ENCODE measurements around the gene JMJD8.
A peak's percentile ranks its signal among the peaks of the same experiment; 100 is the strongest.

JMJD8 gene

GRCh38 chr16:647173-647902 lies 36.8 kb downstream of the JMJD8 start:
- Histone ChIP-seq H3K27ac (ENCODE audit: low read length) (no peak overlapping the region), H3K4me3 (ENCODE audit: low read depth in 1 of 2, low read length in 2 of 2) (no peak overlapping the region), H3K9me3 (ENCODE audit: control insufficient read depth in 1 of 2, low read length in 2 of 2) (no peaks in the 10 kb centered on the region), H3K36me3 (ENCODE audit: control insufficient read depth in 1 of 2, insufficient read depth in 2 of 2, low read length in 2 of 2) (peaks cover 0 to 6% of the 10 kb centered on the region in 2 donors), H3K4me1 (ENCODE audit: control insufficient read depth in 1 of 2, insufficient read depth in 2 of 2, low read length in 2 of 2) (peaks cover 0 to 41% of the 10 kb centered on the region in 2 donors), H3K27me3 (ENCODE audit: low read depth, low read length) (no peaks in the 10 kb centered on the region)

DNA sequence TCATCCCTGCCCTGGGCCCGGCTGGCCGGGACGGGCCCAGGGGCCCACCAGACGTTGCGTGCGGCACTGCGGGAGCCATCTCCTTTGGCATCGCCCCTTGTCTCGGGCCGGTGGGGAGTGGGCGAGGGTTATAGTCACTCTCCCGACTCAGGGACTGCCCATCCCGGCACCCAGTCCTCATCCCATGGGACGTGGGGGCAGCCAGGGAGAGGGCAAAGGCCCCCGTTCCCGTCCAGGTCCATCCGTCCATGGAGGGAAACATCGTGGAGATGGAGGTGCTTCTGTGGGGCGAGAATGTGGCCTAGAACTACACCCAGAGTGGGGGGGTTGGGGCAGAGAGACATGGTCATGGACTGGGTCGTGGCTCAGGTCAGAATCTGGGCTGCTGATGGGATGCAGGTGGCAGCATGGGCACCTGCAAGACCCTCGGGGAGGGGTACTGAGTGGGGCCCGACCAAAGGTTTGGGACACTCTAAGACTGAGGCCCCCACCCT lies 37.4 kb downstream of the JMJD8 start:
- Histone ChIP-seq H3K9me3 (ENCODE audit: control insufficient read depth in 1 of 2, low read length in 2 of 2) (no peaks in the 10 kb centered on the region), H3K4me3 (ENCODE audit: low read depth in 1 of 2, low read length in 2 of 2) (no peak overlapping the region), H3K4me1 (ENCODE audit: control insufficient read depth in 1 of 2, insufficient read depth in 2 of 2, low read length in 2 of 2) (peaks cover 0 to 41% of the 10 kb centered on the region in 2 donors), H3K36me3 (ENCODE audit: control insufficient read depth in 1 of 2, insufficient read depth in 2 of 2, low read length in 2 of 2) (peaks cover 0 to 2% of the 10 kb centered on the region in 2 donors), H3K27me3 (ENCODE audit: low read depth, low read length) (no peaks in the 10 kb centered on the region), H3K27ac (ENCODE audit: low read length) (no peak overlapping the region)

DNA sequence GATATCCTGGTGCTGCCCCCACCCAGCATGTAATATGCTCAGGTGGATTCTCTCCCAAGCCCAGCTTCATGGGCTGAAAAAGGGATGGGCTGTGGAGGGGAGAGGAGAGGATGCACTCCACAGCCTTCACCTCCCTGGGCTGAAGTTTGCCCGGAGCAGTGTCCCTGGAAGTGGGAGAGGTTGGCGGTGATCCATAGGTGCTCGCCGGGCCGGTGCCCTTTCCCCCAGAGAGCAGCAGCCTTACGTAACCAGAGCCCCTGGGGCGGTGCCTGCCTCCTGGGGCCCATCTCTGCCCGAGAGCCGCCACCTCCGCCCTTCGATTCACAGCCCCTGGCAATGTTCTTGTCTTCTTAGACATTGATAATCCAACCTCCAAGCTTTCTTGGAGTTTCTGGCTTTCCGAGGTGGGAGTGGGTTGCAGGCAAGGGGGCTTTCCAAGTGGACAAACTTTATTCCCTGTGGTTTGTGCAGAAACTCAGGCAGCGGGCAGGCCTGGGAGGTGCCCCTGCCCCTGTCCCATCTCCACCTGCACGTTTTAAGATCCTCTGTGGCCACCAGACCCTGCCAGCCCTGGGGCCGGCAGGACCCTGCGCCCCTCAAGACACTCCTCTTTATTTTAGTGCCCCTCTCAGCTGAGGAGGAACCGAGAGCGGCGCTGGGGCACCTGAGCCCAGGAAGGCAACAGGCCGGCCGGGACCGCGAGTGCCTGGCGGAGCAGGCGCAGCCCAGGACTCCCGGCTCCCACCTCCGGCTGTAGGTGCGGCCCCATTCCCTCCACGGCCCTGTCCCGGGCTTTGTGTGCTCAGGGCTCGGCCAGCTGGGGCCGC lies 38.1 kb downstream of the JMJD8 start:
- Histone ChIP-seq H3K36me3 (ENCODE audit: control insufficient read depth in 1 of 2, insufficient read depth in 2 of 2, low read length in 2 of 2) (no peaks in the 10 kb centered on the region), H3K9me3 (ENCODE audit: control insufficient read depth in 1 of 2, low read length in 2 of 2) (no peaks in the 10 kb centered on the region), H3K27me3 (ENCODE audit: low read depth, low read length) (no peaks in the 10 kb centered on the region), H3K27ac (ENCODE audit: low read length) (no peak overlapping the region), H3K4me1 (ENCODE audit: control insufficient read depth in 1 of 2, insufficient read depth in 2 of 2, low read length in 2 of 2) (peaks cover 0 to 44% of the 10 kb centered on the region in 2 donors), H3K4me3 (ENCODE audit: low read depth in 1 of 2, low read length in 2 of 2) (no peak overlapping the region)

DNA sequence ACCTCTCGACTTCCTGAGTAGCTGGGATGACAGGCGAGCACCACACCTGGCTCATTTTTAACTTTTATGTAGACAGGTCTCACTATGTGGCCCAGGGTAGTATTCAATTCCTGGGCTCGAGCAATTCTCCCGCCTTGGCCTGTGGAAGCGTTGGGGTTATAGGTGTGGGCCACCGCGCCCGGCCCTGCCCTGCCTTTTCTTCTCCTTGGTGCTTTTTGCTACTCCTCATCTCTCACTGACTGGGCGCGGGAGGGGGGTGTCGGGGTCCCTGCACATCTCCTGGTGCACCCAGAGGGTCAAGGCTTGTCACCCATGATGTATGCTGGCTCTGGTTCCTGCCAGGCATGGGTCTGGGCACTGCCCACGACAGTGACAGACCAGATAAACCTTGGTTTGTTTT lies 39.6 kb downstream of the JMJD8 start:
- Histone ChIP-seq H3K4me3 (ENCODE audit: low read depth in 1 of 2, low read length in 2 of 2) (no peak overlapping the region), H3K4me1 (ENCODE audit: control insufficient read depth in 1 of 2, insufficient read depth in 2 of 2, low read length in 2 of 2) (peaks cover 0 to 36% of the 10 kb centered on the region in 2 donors), H3K27ac (ENCODE audit: low read length) (no peak overlapping the region), H3K27me3 (ENCODE audit: low read depth, low read length) (no peaks in the 10 kb centered on the region), H3K36me3 (ENCODE audit: control insufficient read depth in 1 of 2, insufficient read depth in 2 of 2, low read length in 2 of 2) (no peaks in the 10 kb centered on the region), H3K9me3 (ENCODE audit: control insufficient read depth in 1 of 2, low read length in 2 of 2) (no peaks in the 10 kb centered on the region)

DNA sequence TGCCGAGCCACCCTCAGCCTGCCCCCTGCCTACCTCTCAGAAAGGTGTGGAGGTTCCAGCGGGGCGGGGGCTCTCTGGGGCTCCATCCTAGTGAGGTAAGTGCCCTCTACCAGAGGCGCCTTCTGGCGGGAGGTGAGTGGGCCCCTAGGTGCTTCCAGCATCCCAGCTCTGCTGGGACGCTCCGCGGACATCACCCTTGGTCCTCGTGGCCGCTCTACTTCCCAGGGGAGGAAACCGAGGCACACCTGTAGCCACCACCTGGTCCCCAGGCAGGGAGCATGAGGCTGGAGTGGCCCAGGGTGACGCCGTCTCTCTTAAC lies 41.1 kb downstream of the JMJD8 start:
- Histone ChIP-seq H3K9me3 (ENCODE audit: control insufficient read depth in 1 of 2, low read length in 2 of 2) (no peaks in the 10 kb centered on the region), H3K36me3 (ENCODE audit: control insufficient read depth in 1 of 2, insufficient read depth in 2 of 2, low read length in 2 of 2) (no peaks in the 10 kb centered on the region), H3K27ac (ENCODE audit: low read length) (peak overlapping the region; percentile 72), H3K4me3 (ENCODE audit: low read depth in 1 of 2, low read length in 2 of 2) (peak overlapping the region; percentile 63 to 82), H3K4me1 (ENCODE audit: control insufficient read depth in 1 of 2, insufficient read depth in 2 of 2, low read length in 2 of 2) (peaks cover 0 to 28% of the 10 kb centered on the region in 2 donors), H3K27me3 (ENCODE audit: low read depth, low read length) (no peaks in the 10 kb centered on the region)

- Histone ChIP-seq H3K4me1 (ENCODE audit: control insufficient read depth in 1 of 2, insufficient read depth in 2 of 2, low read length in 2 of 2) (peaks cover 0 to 28% of the 10 kb centered on the region in 2 donors), H3K27ac (ENCODE audit: low read length) (peak overlapping the region; percentile 72), H3K4me3 (ENCODE audit: low read depth in 1 of 2, low read length in 2 of 2) (peak overlapping the region; percentile 63 to 82), H3K9me3 (ENCODE audit: control insufficient read depth in 1 of 2, low read length in 2 of 2) (no peaks in the 10 kb centered on the region), H3K27me3 (ENCODE audit: low read depth, low read length) (no peaks in the 10 kb centered on the region), H3K36me3 (ENCODE audit: control insufficient read depth in 1 of 2, insufficient read depth in 2 of 2, low read length in 2 of 2) (no peaks in the 10 kb centered on the region)
These were observed 41.7 kb downstream of the JMJD8 start for GRCh38 chr16:642189-643049.

- Histone ChIP-seq H3K27ac (ENCODE audit: low read length) (peak within 1 kb of the TSS; percentile 72), H3K27me3 (ENCODE audit: low read depth, low read length) (no peaks in the 10 kb centered on the region), H3K9me3 (ENCODE audit: control insufficient read depth in 1 of 2, low read length in 2 of 2) (no peaks in the 10 kb centered on the region), H3K4me3 (ENCODE audit: low read depth in 1 of 2, low read length in 2 of 2) (peak within 1 kb of the TSS; percentile 63 to 82), H3K4me1 (ENCODE audit: control insufficient read depth in 1 of 2, insufficient read depth in 2 of 2, low read length in 2 of 2) (peaks cover 0 to 29% of the 10 kb centered on the region in 2 donors), H3K36me3 (ENCODE audit: control insufficient read depth in 1 of 2, insufficient read depth in 2 of 2, low read length in 2 of 2) (no peaks in the 10 kb centered on the region)
These were observed 42.6 kb downstream of the JMJD8 start, which contains the start of gene MCRIP2 for GRCh38 chr16:641326-642188. MCRIP2 (plus strand) TSS chr16:641828; CDS start chr16:641992, 164 bp downstream.

DNA sequence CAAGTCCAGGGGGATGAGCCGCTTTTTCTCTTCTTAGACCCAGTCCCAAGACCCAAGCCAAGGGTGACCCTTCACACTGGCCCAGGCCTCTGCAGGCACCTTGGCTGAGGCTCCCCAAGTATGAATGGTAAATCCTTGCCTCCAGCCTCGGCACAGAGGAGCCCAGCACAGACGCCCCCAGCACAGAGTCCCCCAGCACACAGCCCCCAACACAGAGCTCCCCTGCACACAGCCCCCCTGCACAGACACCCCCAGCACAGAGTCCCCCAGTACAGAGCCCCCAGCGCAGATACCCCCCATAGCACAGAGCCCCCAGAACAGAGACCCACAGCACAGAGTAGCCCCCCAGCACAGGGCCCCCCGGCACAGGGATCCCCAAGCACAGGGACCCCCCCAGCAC lies 43.5 kb downstream of the JMJD8 start:
- Histone ChIP-seq H3K4me3 (ENCODE audit: low read depth in 1 of 2, low read length in 2 of 2) (no peak overlapping the region), H3K9me3 (ENCODE audit: control insufficient read depth in 1 of 2, low read length in 2 of 2) (no peaks in the 10 kb centered on the region), H3K27me3 (ENCODE audit: low read depth, low read length) (no peaks in the 10 kb centered on the region), H3K4me1 (ENCODE audit: control insufficient read depth in 1 of 2, insufficient read depth in 2 of 2, low read length in 2 of 2) (peaks cover 0 to 33% of the 10 kb centered on the region in 2 donors), H3K27ac (ENCODE audit: low read length) (no peak overlapping the region), H3K36me3 (ENCODE audit: control insufficient read depth in 1 of 2, insufficient read depth in 2 of 2, low read length in 2 of 2) (no peaks in the 10 kb centered on the region)

DNA sequence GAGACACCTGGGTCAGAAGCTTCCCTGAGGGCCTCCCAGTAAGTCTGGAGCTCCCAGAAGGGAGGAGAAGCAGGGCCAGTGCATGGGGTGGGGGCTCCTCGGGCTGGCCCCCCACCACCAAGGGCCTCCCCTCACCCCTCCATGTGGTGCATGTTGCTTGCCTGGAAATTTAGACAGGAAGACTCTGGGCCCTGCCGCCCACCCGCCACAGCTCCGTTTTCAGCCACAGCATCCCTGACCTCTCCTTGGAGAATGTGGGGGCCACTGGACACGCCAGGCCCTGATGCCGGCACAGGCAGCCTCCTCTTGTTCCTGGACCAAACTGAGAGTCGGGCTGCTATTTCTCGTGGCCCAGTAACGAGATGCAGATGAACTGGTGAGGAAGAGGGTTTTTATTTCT lies 45.3 kb downstream of the JMJD8 start:
- Histone ChIP-seq H3K9me3 (ENCODE audit: control insufficient read depth in 1 of 2, low read length in 2 of 2) (no peaks in the 10 kb centered on the region), H3K27ac (ENCODE audit: low read length) (no peak overlapping the region), H3K27me3 (ENCODE audit: low read depth, low read length) (no peaks in the 10 kb centered on the region), H3K4me1 (ENCODE audit: control insufficient read depth in 1 of 2, insufficient read depth in 2 of 2, low read length in 2 of 2) (peaks cover 0 to 48% of the 10 kb centered on the region in 2 donors), H3K4me3 (ENCODE audit: low read depth in 1 of 2, low read length in 2 of 2) (no peak overlapping the region), H3K36me3 (ENCODE audit: control insufficient read depth in 1 of 2, insufficient read depth in 2 of 2, low read length in 2 of 2) (peaks cover 0 to 4% of the 10 kb centered on the region in 2 donors)

DNA sequence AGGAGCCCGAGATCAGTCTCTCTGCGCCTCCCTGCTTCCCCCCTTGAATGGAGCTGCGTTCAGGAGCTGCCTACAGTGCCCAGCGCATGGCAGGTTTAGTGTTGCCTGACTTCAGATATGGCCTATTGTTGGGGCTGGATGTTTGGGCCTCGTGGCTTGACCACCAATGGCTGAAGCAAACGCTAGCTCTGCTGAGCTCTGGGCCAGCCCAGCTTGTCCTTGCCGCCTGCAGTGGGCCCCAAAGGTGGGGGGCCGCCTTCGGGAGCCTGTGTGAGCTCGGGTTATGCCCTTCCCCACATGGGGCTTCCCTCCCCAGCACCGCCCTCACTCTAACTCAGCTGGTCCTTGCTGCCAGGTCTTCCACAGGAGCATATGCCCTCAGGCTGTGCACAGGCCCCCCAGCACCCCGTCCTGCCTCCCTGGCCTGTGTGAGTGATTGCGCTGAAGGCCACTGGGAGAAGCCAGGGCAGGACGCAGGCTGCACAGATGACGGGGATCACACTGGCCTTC lies 46.0 kb downstream of the JMJD8 start:
- H3K9me3 ChIP-seq (ENCODE audit: control insufficient read depth in 1 of 2, low read length in 2 of 2) = no peaks in the 10 kb centered on the region
- H3K4me3 ChIP-seq (ENCODE audit: low read depth in 1 of 2, low read length in 2 of 2) = peak overlapping the region in 1 of 2 donors; percentile 97
- H3K36me3 ChIP-seq (ENCODE audit: control insufficient read depth in 1 of 2, insufficient read depth in 2 of 2, low read length in 2 of 2) = peaks cover 0 to 12% of the 10 kb centered on the region in 2 donors
- no peaks in the 10 kb centered on the region for H3K27me3 ChIP-seq (ENCODE audit: low read depth, low read length)
- H3K27ac ChIP-seq (ENCODE audit: low read length) = no peak overlapping the region
- H3K4me1 ChIP-seq (ENCODE audit: control insufficient read depth in 1 of 2, insufficient read depth in 2 of 2, low read length in 2 of 2) = peaks cover 0 to 43% of the 10 kb centered on the region in 2 donors
